Suppressor macrophage treated with lipopolysaccharide for 4 hours (primary cell): ENCODE results near the gene CEP63.

Experiments
- DNase-seq: peaks from one replicate; pipeline ENCODE4 v3.0.0-alpha.2; 2020

Gene CEP63

GRCh38 chr3:134590766-134591165, 104.9 kb downstream of the CEP63 start:
- no peak for DNase-seq

GRCh38 chr3:134592806-134593205, 106.9 kb downstream of the CEP63 start:
- DNase-seq: no peak

- DNase-seq: peak; percentile 30
These were observed 108.5 kb downstream of the CEP63 start for GRCh38 chr3:134594331-134594741.

GRCh38 chr3:134594986-134595385, 109.1 kb downstream of the CEP63 start:
- peak; percentile 40 for DNase-seq

- no peak for DNase-seq
These were observed 111.6 kb downstream of the CEP63 start for GRCh38 chr3:134597390-134597970.

GRCh38 chr3:134598763-134599545, 113.1 kb downstream of the CEP63 start:
- DNase-seq: peak; percentile 53

GRCh38 chr3:134600206-134600605, 114.3 kb downstream of the CEP63 start:
- no peak for DNase-seq

GRCh38 chr3:134600685-134601463, 115.0 kb downstream of the CEP63 start:
- DNase-seq: peak; percentile 78

GRCh38 chr3:134601539-134602439, 115.9 kb downstream of the CEP63 start:
- DNase-seq: no peak

- no peak for DNase-seq
These were observed 116.6 kb downstream of the CEP63 start for GRCh38 chr3:134602440-134602814.

GRCh38 chr3:134603480-134603879, 117.6 kb downstream of the CEP63 start:
- DNase-seq: no peak

GRCh38 chr3:134603956-134604355, 118.1 kb downstream of the CEP63 start:
- no peak for DNase-seq

GRCh38 chr3:134605556-134605955, 119.7 kb downstream of the CEP63 start:
- DNase-seq: no peak

GRCh38 chr3:134606033-134607025, 120.5 kb downstream of the CEP63 start:
- no peak for DNase-seq

GRCh38 chr3:134607054-134608022, 121.5 kb downstream of the CEP63 start:
- DNase-seq: no peak

- no peak for DNase-seq
These were observed 122.3 kb downstream of the CEP63 start for GRCh38 chr3:134608023-134608770.

GRCh38 chr3:134608771-134609435, 123.0 kb downstream of the CEP63 start:
- DNase-seq: no peak

- no peak for DNase-seq
These were observed 124.1 kb downstream of the CEP63 start for GRCh38 chr3:134609821-134610431.
